GM12892 (cell line): ENCODE data around the gene ISOC2.

ENCODE experiments used
- POLR2A ChIP-seq: IDR thresholded peaks from 2 replicates; pipeline ENCODE4 v1.6.1; 2011; ENCODE audit warnings: low read depth, low read length, control low read depth
- POLR2AphosphoS5 ChIP-seq: IDR thresholded peaks from 2 replicates; pipeline ENCODE4 v1.6.1; 2011; ENCODE audit warnings: low read depth, low read length, control low read depth

GRCh38 chr19:55444646-55445045 lies 16.8 kb downstream of the ISOC2 start:
- no peak for TF ChIP-seq POLR2AphosphoS5
- no peak for TF ChIP-seq POLR2A
